Effector CD8-positive, alpha-beta T cell (primary cell): ENCODE results near the gene VN1R5.

Experiments
- DNase-seq: peaks from one replicate; lab custom pipeline; 2025; lab: John Stamatoyannopoulos, UW

The VN1R5 gene

GRCh38 chr1:247300491-247301175, 44.8 kb downstream of the VN1R5 start:
- no peak for DNase-seq

GRCh38 chr1:247301176-247301540, 45.3 kb downstream of the VN1R5 start:
- DNase-seq = no peak

- DNase-seq = no peak
These were observed 47.3 kb downstream of the VN1R5 start for GRCh38 chr1:247303216-247303615.

GRCh38 chr1:247304031-247304430, 48.2 kb downstream of the VN1R5 start:
- DNase-seq = no peak
